HG03457 (cell line): ENCODE data around the gene DMBX1.

Experiments
- ATAC-seq: cut with Tn5 transposase; IDR thresholded peaks from one replicate; pipeline ENCODE4 v1.9.1; 2021; ENCODE audit warnings: moderate number of reproducible peaks; ENCODE audit not compliant: unreplicated experiment

DMBX1 gene

GRCh38 chr1:46497020-46497419 lies 7.4 kb downstream of the DMBX1 start:
- ATAC-seq, result no peak

- no peak for ATAC-seq
Observed at GRCh38 chr1:46497665-46498064, 8.0 kb downstream of the DMBX1 start.

DNA sequence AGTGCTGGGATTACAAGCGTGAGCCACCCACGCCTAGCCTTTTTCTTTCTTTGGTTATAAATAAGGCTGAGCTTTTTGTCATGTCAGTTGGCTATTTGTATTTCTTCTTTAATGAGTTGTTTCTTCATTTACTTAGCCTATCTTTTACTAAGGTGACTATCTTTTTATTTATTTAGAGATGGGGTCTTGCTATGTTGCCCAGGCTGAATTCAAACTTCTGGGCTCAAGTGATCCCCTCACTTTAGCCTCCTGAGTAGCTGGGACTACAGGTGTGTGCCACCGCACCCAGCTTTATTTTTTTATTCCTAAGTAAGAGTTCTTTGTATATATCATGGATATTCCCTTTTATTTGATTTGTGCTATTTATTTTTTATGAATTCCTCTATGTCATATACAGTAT lies 11.9 kb downstream of the DMBX1 start:
- no peak for ATAC-seq

DNA sequence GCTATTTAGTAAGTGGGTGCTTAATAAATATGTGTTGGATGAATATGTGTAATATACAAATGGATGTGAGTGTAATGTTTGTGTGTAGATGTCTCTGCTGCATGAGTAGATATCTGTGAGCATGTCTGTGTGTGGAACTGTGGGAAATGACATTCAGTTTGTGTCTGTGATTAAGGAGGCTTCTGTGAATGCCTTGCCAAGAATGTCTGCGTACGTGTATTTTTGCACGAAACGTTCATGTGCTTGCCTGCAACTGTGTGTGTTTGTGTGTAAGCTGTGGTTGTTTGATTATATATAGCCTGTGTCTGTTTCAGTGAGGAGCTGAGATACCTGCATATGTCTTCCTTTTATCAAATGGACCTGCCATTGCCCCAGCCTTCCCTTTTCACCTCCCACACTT lies 13.8 kb downstream of the DMBX1 start:
- no peak for ATAC-seq

- no peak for ATAC-seq
Observed at GRCh38 chr1:46506470-46507219, 17.0 kb downstream of the DMBX1 start.

GRCh38 chr1:46508757-46509156 lies 19.1 kb downstream of the DMBX1 start:
- ATAC-seq, result no peak

- ATAC-seq, result no peak
Observed at GRCh38 chr1:46510341-46510997, 20.8 kb downstream of the DMBX1 start.

DNA sequence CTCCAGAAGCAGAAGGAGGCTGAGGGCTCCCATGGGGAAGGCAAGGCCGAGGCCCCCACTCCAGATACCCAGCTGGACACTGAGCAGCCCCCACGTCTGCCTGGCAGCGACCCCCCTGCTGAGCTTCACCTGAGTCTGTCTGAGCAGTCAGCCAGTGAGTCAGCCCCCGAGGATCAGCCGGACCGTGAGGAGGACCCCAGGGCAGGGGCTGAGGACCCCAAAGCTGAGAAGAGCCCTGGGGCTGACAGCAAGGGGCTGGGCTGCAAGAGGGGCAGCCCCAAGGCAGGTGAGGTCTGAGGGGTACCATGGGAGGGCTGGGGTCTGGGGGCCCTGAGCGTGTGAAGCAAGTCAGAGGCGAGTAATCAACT lies 21.3 kb downstream of the DMBX1 start:
- no peak for ATAC-seq

DNA sequence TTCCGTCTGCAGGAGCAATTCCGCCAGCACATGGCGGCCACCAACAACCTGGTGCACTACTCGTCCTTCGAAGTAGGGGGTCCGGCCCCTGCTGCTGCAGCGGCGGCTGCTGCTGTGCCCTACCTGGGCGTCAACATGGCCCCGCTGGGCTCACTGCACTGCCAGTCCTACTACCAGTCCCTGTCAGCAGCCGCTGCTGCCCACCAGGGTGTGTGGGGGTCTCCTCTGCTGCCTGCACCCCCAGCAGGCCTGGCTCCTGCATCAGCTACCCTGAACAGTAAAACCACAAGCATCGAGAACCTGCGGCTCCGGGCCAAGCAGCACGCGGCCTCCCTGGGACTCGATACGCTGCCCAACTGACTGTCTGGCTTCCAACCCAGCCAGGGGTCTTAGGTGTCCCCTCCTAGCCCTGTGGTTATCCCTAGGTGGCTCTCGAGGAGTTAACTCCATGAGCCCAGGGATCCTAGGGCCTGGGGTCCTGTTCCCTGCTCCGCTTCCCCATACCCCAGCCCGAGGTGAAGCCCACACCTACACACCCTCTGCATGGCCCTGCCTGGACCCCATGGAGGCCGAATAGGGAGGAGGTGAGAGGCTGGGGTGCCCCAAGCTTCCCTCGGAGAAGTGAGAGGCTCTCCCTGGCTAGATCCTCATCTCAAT lies 22.6 kb downstream of the DMBX1 start:
- no peak for ATAC-seq

- ATAC-seq, result no peak
Observed at GRCh38 chr1:46512792-46513190, 23.2 kb downstream of the DMBX1 start.

DNA sequence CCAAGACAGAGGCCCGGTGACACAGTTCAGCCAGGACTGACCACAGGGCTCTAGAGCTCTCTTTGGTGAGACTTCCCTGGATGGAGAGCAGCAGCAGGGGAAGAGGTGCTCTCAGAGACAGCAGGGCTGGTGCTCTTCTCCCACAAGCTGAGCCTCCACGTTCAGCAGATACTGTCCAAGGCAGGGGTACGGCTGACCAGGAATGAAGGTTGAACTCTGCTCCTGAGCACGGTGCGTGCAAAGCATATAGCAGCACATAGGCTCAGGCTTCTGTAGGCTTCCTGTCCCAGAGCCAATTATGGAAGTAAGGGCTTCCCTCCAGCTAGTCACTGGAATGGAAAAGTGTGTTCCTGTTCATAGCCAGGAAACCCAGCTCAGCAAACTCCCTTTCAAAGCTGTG lies 23.9 kb downstream of the DMBX1 start:
- no peak for ATAC-seq

DNA sequence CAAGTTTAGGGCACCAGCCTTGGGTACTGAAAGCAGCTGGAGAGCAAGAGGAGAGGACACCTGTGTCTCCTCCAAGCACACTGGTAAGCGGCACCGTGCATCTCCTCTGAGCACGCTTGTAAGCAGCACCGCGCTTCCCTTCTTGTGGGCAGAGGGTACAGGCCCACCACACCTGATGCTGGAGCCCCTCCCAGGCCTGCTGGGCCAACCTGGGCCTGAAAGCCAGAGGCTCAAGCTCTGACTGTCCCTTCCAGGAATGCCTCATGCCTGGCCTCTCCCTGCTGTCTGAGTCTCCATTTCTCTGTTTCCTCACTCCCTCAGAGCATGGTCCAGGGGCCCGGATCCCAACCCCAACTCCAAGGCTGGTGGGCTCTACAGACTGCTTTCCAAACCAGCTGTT lies 25.9 kb downstream of the DMBX1 start:
- no peak for ATAC-seq

- no peak for ATAC-seq
Observed at GRCh38 chr1:46516200-46516950, 26.7 kb downstream of the DMBX1 start.

DNA sequence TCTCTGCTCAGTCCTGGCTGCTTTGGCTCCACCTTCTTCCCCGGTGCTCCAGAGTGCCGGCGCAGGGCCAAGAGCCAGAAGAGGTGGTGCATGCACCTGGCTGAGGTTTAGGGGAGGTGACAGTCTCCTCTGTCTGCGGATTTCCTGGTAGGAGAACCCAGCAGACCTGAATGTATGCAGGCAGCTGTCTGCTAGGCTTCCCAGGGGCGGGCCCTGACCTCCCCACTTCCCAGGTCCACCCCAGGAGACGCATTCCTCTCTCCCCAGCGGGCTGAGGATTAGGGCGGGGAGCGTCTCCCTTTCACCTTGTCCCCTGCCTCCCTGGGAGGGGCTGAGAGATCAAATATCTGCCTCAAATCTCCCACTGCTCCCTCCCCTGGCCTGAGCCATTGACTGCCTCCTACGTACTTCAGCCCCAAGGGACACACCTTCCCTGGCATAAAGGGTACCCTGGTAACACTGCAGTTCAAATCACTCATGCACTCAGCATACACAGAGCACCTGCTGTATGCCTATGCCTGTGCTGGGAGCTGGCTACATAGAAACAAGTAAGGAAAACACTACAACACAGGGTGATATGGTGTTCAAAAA lies 27.5 kb downstream of the DMBX1 start:
- no peak for ATAC-seq

GRCh38 chr1:46517932-46518498 lies 28.4 kb downstream of the DMBX1 start:
- no peak for ATAC-seq

- ATAC-seq, result no peak
Observed at GRCh38 chr1:46519209-46519608, 29.6 kb downstream of the DMBX1 start.

GRCh38 chr1:46520063-46520911 lies 30.7 kb downstream of the DMBX1 start:
- ATAC-seq, result no peak

GRCh38 chr1:46521414-46521813 lies 31.8 kb downstream of the DMBX1 start:
- no peak for ATAC-seq

- ATAC-seq, result no peak
Observed at GRCh38 chr1:46522184-46522968, 32.7 kb downstream of the DMBX1 start.
